ENCODE results near the gene MCM10.

DNA sequence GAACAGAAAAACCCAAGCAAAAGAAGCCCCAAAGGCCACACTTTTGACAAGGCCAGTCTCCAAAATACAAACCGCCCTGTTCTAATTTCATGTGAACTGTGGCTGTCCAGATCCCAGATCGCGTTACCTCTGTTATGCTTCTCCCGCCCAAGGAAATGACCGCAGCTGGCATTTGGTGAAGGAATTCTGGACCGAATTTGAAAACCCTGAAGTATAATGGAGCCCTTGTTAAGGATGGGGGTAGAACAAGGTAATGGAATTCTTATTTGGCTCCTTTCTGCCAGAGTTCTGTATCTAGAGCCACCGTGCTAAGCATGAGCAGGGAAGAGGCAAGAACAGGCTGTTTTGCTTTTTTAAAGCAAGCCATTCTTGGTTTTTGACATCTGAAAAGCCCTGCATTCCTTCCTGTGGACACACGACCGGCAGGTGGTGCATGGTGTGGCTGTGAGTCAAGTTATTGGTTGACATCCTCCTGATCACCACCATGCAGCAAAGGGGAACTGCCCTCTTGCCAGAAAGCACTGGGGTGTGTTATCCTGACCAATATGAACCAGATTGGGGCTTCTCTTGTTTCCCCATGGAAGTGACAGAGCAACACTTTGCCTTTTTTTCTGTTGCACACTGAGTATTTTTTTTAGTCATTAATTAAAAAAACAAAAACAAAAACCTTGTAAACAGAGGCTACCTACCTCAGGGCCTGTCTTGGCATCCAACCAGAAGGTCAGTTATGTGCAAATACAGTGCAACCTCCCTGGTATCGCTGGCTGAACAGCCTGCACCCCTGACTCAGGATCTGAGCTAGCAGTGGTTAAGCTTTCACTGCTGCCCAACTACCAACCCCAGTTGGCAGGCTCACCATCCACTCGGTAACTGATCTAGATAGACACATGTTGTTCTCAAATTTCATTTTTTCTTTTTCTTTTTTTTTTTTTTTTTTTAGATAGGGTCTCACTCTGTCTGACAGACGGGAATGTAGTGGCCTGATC is 58.6 kb downstream of the MCM10 start:
- TF ChIP-seq, protein P1, sequence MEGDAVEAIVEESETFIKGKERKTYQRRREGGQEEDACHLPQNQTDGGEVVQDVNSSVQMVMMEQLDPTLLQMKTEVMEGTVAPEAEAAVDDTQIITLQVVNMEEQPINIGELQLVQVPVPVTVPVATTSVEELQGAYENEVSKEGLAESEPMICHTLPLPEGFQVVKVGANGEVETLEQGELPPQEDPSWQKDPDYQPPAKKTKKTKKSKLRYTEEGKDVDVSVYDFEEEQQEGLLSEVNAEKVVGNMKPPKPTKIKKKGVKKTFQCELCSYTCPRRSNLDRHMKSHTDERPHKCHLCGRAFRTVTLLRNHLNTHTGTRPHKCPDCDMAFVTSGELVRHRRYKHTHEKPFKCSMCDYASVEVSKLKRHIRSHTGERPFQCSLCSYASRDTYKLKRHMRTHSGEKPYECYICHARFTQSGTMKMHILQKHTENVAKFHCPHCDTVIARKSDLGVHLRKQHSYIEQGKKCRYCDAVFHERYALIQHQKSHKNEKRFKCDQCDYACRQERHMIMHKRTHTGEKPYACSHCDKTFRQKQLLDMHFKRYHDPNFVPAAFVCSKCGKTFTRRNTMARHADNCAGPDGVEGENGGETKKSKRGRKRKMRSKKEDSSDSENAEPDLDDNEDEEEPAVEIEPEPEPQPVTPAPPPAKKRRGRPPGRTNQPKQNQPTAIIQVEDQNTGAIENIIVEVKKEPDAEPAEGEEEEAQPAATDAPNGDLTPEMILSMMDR (IDR thresholded peaks at IDR 0.05) = no peak
- TF ChIP-seq EP300 (IDR thresholded peaks at IDR 0.05) (no peak), POLR2A (IDR thresholded peaks at IDR 0.05) (no peak)
